Fibroblast of pulmonary artery (primary cell): Measurements from ENCODE around the gene CNTNAP2.

ENCODE experiments used
- DNase-seq: peaks from one replicate; pipeline ENCODE4 v3.0.0-alpha.2; 2010; ENCODE audit warnings: low read depth
- H3K4me3 ChIP-seq: replicated peaks from 2 replicates; pipeline ENCODE4 v1.5.1; 2011; ENCODE audit warnings: low read depth, mild to moderate bottlenecking, control low read depth, low read length, moderate library complexity
- TF ChIP-seq, protein P1 (sequence below): IDR thresholded peaks from 2 replicates; pipeline ENCODE4 v1.5.1; 2011; ENCODE audit warnings: mild to moderate bottlenecking, control low read depth, low read length, inconsistent platforms; ENCODE audit errors: missing control alignments

CNTNAP2 gene

DNA sequence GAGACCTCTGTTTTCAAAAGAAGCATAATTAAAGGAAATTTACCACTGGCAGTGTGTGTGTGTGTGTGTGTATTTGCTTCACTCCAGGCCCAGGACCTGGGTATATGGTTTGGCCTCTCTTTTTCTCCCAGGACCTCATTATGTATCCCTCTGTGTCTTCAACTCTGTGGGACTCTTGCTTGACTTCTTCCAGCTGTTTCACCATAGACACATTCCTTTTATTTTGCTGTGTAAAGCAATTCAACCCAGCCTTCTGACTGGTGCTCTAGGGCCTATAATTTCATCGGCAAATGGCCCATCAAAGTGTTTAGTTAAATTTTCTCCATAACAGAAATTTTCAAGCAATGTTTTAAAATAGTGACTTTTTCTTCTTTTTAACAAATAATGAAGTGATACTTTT is 954.3 kb downstream of the CNTNAP2 start:
- DNase-seq: no peak
- H3K4me3 ChIP-seq: no peak overlapping the region
- TF ChIP-seq, protein P1, sequence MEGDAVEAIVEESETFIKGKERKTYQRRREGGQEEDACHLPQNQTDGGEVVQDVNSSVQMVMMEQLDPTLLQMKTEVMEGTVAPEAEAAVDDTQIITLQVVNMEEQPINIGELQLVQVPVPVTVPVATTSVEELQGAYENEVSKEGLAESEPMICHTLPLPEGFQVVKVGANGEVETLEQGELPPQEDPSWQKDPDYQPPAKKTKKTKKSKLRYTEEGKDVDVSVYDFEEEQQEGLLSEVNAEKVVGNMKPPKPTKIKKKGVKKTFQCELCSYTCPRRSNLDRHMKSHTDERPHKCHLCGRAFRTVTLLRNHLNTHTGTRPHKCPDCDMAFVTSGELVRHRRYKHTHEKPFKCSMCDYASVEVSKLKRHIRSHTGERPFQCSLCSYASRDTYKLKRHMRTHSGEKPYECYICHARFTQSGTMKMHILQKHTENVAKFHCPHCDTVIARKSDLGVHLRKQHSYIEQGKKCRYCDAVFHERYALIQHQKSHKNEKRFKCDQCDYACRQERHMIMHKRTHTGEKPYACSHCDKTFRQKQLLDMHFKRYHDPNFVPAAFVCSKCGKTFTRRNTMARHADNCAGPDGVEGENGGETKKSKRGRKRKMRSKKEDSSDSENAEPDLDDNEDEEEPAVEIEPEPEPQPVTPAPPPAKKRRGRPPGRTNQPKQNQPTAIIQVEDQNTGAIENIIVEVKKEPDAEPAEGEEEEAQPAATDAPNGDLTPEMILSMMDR: no peak

GRCh38 chr7:147071536-147071935 is 954.9 kb downstream of the CNTNAP2 start:
- DNase-seq: no peak
- TF ChIP-seq, protein P1: no peak
- no peak overlapping the region for H3K4me3 ChIP-seq

- no peak for DNase-seq
- TF ChIP-seq, protein P1: no peak
- H3K4me3 ChIP-seq: no peak overlapping the region
Observed at GRCh38 chr7:147078312-147078711, 961.7 kb downstream of the CNTNAP2 start.

- no peak for DNase-seq
- no peak overlapping the region for H3K4me3 ChIP-seq
- TF ChIP-seq, protein P1: no peak
Observed at GRCh38 chr7:147079083-147079482, 962.5 kb downstream of the CNTNAP2 start.

DNA sequence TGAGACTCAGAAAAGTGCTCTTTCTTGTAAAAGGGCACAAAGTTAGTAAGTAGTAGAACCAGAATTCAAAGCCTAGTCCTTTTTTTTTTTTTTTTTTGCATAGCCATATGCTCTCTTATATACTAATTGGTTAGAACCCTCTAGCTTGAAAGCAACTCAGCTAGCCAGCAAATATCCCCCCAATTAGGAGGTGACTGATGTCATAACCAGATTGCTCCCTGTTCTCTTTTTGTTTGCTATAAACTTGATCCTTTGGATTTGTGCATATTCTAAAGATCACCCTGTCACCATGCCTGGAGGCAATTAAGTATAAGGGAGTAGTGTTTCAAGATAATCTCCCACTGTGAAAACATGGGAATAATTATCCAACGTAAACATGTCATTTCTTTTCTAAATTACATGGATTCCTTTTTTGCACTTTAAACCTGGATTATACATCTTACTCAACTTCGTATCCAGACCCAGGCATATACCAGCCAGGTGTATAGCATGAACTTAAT is 963.4 kb downstream of the CNTNAP2 start:
- H3K4me3 ChIP-seq: no peak overlapping the region
- TF ChIP-seq, protein P1: no peak
- no peak for DNase-seq

DNA sequence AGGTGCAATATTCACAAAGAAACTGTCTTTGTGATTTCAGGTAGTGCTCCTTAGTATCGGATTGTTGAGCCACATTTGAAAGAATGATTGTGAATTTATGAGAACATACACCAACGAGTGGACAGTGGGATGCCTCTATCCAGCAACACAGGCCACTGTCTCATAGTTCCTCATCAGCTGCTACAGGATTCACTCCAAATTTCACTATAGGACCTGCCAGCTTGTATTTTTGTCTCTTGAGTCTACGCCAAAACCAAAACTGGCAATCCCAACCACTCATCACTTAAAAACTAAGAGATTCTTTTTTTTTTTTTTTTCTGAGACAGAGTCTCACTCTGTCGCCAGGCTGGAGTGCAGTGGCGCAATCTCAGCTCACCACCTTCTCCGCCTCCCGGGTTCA is 964.5 kb downstream of the CNTNAP2 start:
- no peak overlapping the region for H3K4me3 ChIP-seq
- TF ChIP-seq, protein P1: no peak
- no peak for DNase-seq

DNA sequence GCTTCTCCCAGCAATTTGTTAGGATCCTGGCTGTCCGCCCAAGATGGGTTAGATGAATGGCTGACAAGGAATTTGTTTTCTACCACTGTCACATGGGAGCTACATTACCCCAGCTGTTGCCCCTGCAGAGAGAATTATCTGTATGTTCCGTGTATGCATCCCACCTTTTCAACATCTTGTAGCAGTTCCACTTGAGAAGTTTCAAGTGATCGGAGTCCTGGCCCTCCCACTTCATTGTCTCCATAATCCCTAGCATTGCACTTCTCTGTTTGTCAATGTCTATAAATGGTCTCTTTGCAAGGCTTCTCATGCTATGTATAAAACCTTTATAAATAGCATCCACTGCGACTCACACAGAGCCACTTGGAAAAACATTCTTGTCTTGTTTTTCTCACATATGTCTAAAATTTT is 972.5 kb downstream of the CNTNAP2 start:
- H3K4me3 ChIP-seq: no peak overlapping the region
- TF ChIP-seq, protein P1: no peak
- no peak for DNase-seq
